Testis (tissue), 2 donors: ENCODE data around the gene AP2B1.

Source experiments
- POLR2A ChIP-seq: fragments of 450-650 bp; IDR thresholded peaks from one replicate; pipeline ENCODE4 v1.6.1; 2017; ENCODE audit warnings: antibody characterized with exemption, mild to moderate bottlenecking, moderate library complexity
- TF ChIP-seq, protein P1 (sequence below), 3 experiments: fragments of 450-650 bp in 2 of 3; fragments of 200-600 bp in 1 of 3; sonication (generic) in 1 of 3; IDR thresholded peaks; one replicate each; pipeline ENCODE4 v1.5.1; 2016 to 2019; ENCODE audit warnings: antibody characterized with exemption in 3 of 3, mild to moderate bottlenecking in 2 of 3, moderate library complexity in 1 of 3

DNA sequence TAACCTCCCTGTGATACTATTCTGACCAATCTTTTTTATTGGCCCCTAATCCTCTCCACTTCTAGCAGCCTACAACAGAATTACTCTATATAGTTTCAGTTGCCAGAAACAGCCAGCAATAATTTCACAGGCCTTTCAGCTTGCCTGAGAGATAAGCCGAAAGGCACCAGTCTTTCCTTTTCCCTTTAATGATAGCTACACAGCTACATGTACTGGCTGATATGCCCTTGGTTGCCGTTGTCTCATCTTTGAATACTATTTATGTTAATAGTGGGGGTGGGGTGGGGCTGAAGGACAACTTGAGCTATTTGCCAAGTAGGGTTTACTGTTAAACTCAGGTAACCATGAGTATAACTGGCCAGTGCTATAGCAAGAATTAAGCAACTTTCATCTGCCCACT is 108.5 kb downstream of the AP2B1 start:
- TF ChIP-seq, protein P1, sequence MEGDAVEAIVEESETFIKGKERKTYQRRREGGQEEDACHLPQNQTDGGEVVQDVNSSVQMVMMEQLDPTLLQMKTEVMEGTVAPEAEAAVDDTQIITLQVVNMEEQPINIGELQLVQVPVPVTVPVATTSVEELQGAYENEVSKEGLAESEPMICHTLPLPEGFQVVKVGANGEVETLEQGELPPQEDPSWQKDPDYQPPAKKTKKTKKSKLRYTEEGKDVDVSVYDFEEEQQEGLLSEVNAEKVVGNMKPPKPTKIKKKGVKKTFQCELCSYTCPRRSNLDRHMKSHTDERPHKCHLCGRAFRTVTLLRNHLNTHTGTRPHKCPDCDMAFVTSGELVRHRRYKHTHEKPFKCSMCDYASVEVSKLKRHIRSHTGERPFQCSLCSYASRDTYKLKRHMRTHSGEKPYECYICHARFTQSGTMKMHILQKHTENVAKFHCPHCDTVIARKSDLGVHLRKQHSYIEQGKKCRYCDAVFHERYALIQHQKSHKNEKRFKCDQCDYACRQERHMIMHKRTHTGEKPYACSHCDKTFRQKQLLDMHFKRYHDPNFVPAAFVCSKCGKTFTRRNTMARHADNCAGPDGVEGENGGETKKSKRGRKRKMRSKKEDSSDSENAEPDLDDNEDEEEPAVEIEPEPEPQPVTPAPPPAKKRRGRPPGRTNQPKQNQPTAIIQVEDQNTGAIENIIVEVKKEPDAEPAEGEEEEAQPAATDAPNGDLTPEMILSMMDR (IDR thresholded peaks at IDR 0.05): no peak
- no peak for TF ChIP-seq POLR2A
